ENCODE results near the gene ASPG.
"Not testable (repeated sequence)": the region's sequence is repeated elsewhere in the genome, so short reads cannot be mapped to it uniquely, and the experiment has no call there.

Gene ASPG

DNA sequence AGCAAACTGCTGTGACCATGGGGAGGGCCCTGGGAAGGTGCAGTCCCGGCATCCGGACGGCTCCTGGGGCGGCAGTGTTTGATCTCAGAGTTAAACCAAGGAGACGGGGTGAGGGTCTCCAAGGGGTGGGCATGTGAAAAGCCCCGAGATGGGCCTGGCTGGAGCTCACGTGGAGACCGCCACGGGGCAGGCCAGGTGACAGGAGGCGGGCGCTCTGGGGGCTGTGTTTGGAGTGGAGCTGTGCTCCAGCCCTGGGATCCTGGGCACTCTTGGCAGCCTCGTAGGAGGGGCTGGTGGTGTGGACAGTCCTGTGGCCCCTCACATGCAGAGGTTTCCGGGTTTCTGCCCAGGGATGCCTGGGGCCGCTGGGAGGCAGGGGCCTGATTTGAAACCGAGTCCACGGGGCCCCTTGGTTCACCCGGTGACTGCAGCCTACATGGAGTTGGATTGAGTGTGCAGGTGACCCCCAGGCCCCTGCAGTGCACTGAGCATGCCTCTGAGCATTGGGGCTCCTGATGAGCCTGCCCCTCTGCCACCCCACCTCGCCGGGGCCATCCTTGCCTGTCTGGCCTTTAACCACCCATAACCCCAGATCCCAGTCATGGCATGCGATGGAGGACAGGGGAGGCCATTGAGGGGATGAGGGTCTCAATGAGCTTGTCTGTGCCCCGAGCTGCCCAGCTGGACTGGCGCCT lies 61.3 kb downstream of the ASPG start:
- DNase-seq (ENCODE audit: low read depth in 2 of 2) = no peak

DNA sequence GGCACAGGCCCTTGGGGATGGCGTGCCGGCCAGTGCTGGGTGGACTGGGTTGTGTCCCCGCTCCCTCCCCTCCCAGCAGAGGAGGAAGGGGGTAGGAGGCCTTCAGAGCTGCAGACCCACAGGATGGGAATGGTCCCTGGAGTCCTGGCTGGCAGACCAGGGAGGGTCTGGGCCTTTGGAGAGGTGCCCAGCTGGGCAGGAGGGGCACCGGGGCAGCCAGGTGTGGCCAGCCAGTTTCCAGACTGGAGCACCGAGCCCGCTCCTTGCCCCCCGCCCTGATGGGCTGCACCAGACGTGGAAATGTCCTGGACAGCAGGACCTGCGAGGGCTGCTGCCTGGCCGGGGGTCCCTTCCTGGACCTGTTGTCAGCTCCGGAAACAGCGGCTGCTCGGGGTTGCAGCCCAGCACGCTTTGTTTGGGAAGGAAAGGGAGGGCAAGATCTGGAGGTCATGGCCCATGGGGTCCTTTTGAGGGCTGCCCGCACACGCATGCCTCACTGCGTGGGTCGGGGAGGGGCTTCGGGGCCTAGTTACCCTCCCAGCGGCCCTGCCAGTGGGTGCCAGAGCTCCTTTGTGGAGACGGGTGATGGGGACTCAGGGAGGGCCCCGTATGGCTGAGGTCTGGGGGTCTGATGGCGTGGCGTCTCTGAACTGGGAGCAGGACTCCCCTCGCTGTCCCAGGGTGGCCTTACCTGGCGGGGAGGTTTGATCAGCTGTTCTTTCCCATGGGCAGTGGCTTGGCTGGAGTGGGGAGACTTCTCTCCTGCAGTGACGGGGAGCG lies 62.0 kb downstream of the ASPG start:
- no peak for DNase-seq (ENCODE audit: low read depth in 2 of 2)

DNA sequence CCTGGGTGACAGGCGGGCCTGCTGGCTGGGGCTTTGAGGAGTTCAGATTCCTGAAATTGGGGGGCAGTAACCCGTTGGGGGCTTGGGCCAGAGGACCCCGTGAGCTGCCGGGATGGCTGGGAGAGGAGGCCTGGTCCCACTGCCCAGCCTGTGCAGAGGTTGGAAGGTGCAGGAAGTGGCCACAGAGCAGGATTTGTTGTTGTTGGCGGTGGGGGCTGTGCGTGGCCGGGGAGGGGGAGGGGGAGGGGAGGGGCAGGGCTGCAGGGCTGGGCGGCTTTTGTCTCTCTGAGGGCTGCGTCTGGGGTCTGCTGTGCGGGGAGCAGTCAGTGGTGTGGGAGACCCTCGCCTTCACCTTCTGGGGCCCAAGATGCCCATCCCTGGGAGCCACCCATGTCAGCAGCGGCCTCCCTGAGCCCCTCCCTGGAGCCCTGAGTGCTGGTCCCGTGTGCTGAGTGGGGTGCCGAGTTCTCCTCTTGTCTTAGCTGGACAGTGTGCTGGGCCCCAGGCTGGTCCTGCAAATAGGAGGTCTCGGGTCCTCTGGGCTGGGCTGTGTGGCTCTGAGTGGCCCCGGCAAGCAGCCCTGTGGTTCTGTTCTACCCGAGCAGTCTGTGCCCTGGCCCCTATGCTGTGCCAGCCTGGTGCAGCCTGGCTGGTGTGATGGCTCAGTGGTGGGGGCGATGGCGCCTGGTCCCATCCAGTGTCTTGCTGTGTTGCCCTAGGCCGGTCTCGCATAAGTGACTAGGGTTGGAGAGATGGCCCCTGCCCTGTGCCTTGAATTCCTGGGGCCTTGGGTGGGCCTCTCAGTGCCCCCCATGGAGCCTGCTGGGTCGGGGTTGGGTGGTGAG lies 63.2 kb downstream of the ASPG start:
- DNase-seq (ENCODE audit: low read depth in 2 of 2) = no peak

DNA sequence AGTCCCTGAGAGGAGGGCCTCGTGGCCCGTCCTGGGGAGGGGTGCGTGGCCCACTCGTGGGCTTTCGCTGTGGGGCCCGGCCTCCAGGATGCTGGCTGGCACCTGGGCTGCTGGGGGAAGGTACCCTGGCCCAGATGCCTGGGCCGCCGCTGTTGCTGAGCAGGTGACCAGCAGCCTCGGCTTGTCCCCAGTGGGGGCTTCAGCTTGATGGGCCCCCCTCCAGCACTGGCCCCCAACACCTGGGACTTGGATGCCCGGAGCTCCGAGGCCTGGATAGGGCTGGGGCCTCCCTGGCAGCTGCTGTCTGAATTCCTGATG lies 63.7 kb downstream of the ASPG start:
- DNase-seq (ENCODE audit: low read depth in 2 of 2) = no peak

DNA sequence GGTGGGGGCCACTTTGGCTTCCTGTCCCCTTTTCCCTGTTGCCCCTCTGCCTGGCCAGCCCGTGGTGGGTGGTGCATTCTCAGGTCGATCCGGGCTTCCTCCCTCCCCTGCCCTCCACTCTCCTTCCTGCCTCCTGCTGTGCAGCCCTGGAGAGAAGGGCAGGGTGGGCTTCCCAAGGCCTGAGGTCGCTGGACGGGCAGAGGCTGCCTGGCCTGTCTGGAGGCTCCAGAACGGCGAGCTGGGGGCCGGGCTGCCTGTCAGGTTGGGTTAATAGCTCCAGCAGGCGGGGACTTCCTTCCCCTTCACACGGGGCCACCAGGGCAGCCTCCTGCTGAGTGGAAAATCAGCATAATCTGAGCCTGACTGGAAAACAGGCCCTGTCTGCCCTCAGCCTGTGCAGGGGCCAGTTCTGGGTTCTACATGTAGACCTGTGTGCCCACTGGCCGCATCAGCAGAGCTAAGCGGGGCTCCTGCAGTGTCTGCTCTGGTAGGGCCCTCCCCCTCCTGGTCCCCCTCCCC lies 64.2 kb downstream of the ASPG start:
- no peak for DNase-seq (ENCODE audit: low read depth in 2 of 2)

DNA sequence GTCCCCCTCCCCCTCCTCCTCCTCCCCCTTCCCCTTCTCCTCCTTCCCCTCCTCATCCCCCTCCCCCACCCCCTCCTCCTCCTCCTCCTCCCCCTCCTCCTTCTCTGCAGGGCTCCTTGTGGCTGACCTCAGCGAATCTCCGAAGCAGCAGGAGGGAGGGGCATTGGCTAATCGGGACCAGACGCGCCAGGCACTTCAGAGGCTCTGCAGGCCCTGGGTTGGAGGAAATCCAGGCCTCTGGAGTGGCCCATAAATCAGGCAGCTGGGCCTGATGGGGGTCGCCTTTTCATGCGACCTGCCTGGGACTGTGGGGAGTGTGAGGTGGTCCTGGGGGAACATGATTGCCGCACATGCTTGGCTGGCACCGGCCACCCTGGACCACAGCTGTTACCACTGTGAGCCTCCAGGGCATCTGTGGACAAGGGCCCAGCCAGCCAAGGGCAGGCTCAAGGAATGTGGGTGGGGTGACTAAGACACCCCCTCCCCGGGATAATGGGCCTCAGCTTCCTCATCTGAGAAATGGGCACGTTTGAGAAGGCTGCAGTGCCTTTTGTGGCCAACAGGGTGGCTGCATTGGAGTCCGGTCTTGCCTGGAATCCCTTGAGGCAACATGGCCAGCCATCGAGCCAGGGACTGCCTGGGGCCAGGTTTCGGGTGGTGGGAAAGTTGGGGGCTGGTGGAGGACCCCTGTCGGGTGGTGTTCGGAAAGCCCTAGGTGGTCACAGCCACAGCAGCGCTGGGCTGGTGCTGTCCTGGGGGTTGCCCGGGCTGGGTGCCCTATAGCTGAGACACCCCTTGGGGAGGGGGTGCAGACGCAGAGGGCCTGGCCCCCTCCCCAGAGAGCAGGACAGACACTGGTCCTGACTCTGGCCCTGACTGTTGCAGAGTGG lies 64.9 kb downstream of the ASPG start:
- DNase-seq (ENCODE audit: low read depth in 2 of 2) = peak; percentile 83 to 84

DNA sequence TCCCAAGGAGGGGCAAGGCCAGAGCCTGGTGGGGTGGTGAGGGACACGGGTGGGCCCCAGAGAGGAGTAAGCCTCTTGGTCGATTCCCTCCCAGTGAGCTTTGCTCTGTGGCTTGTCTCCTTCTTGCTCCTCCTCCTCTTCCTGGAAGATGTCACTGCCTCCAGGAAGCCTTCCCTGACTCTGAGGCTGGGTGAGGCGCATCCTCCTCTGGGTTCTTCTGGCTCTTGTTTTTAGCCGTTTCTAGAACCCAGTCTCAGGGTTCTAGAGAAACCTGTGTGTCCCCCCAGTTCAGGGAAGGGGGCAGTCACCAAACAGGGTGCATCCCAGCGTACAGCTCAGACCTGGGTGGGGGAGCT lies 65.5 kb downstream of the ASPG start:
- no peak for DNase-seq (ENCODE audit: low read depth in 2 of 2)

DNA sequence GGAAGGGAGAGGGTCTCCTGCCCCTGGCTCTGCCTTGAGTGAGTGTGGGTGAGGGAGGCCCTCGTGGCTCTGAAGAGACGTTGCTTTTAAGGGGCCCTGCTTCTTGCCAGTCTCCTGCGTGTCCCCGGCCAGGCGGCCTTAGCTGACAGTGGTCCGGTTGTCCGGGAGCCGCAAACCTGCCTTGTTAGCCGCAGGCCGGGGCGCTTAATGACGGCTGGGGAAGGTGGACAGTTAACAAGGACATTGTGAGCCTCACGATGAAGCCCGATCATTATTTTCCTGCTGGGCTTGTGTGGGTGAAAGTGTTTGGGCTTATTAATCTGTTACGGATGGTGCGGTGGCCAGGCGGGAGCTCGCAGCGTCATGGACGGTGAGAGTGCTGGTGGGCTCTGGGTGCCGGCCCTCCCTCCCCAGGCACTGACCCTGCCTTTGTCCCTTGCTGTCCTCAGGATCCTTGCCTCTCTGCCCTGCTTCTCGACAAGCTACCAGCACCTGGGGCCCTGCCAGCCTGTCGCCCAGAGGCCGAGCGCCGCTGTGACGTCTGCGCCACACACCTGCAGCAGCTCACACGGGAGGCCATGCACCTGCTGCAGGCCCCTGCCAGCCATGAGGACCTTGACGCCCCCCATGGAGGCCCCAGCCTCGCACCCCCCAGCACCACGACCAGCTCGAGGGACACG lies 66.2 kb downstream of the ASPG start:
- DNase-seq (ENCODE audit: low read depth in 2 of 2) = no peak

DNA sequence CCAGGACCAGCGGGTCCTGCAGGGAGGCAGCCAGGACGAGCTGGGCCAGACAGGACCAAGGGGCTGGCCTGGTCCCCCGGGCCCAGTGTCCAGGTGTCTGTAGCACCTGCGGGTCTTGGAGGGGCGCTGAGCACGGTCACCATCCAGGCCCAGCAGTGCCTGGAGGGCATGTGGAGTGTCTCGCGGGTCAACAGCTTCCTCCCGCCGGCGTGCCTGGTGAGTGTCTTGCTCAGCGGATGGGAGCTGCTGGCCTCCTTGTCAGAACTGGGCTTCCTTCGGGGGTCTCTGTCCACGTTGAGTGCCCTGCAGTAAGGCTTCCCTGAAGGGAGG lies 66.7 kb downstream of the ASPG start:
- no peak for DNase-seq (ENCODE audit: low read depth in 2 of 2)

DNA sequence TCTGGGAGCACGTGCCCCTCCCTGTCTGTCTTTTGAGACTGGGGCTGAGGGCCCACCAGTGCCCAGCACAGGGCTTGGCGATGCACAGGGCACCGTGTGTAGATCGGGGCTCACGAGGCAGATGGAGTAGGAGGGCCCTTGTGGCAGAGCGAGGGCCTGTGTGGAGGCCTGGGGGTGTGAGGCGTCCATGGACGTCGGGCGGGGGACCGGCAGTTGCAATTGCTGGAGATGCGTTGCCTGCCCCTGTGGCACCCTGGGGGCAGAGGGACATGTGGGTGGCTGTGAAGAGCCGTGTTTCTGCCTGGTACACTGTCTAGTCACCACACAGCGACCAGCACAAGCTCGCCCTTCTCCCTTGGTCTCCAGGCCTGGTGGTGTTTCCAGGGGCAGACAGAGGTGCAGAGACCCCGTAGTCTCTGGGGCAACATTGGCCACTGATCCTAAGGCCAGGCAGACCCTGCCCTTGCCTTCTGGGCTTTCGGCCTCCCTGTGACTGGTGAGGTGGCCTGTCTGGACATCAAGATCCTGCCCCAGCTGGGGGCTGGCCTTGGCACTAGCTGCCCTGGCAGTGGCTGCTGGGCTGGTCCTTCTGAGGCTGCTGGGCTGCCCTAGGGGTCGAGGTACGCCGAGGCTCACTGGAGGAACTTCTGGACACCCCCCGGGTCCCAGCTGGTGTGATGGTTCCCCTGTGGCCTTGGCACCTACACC lies 67.3 kb downstream of the ASPG start:
- DNase-seq (ENCODE audit: low read depth in 2 of 2) = no peak

DNA sequence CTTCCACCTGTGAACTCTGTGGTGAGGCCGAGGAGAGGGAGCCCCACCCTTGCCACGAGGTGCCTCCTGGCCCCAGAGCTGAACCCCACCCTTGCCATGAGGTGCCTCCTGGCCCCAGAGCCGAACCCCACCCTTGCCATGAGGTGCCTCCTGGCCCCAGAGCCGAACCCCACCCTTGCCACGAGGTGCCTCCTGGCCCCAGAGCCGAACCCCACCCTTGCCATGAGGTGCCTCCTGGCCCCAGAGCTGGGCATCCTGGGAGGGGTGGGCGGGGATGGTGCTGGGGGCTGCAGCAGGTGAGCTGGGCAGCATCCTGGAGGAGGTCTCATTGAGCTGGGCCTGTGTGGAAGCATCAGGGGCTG lies 67.9 kb downstream of the ASPG start:
- DNase-seq (ENCODE audit: low read depth in 2 of 2) = not testable (repeated sequence)

DNA sequence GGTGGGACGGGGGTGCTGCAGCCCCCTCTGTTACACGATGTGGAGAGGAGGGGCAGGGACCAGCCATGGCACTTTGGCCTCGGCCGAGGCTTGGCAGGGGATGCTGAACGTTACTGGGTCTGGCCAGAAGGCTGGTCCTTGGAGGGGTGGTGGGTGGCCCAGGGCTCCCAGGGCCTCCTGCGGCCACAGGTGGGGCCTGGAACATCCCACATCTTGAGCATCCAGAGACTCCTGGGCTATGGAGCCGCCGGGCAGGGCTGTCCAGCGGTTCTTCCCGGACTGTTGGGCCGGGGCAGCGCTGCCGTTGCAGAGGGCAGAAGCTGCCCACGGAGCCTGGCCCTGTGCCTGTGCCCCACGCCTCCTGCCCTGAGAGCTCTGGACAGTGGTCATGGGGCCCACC lies 68.7 kb downstream of the ASPG start:
- no peak for DNase-seq (ENCODE audit: low read depth in 2 of 2)

DNA sequence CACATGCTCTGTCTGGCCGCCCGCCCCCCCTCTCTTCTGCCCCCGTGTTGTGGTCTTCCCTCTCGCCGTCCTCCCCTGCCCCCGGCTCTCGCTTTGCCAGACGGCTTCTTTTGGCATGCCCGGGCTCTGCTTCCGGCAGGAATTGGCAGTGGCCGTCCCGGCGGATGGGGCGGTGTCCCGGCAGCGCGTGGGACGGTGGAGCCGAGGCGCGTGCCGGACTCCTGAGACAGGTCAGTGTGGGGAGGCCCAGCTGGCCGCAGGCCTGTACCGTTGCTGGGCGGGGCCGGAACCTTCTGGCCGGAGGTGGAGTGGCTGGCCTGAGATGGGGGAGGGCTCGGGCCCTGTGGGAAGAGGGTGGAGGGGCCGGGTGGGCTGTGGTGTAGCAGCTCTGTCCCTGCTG lies 70.0 kb downstream of the ASPG start:
- no peak for DNase-seq (ENCODE audit: low read depth in 2 of 2)

DNA sequence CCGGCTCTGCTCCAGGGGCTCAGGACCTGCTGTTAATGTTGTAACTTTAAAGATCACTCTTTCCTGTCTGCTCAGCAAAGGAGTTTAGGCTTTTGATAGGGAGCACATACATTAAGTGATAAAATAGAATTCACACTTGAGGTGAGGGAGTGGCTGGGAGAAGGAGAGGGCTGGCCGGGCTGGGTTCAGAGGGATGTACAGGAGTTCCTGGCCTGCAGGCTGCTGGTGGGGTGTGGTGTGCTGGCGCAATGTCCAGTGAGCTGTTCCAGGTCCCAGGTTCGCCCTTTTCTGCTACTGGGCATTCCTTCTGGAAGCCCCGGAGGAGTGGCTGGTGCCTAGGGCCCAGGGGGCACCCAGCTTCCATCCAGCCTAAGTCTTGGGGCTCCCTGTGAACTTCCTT lies 70.6 kb downstream of the ASPG start:
- no peak for DNase-seq (ENCODE audit: low read depth in 2 of 2)

DNA sequence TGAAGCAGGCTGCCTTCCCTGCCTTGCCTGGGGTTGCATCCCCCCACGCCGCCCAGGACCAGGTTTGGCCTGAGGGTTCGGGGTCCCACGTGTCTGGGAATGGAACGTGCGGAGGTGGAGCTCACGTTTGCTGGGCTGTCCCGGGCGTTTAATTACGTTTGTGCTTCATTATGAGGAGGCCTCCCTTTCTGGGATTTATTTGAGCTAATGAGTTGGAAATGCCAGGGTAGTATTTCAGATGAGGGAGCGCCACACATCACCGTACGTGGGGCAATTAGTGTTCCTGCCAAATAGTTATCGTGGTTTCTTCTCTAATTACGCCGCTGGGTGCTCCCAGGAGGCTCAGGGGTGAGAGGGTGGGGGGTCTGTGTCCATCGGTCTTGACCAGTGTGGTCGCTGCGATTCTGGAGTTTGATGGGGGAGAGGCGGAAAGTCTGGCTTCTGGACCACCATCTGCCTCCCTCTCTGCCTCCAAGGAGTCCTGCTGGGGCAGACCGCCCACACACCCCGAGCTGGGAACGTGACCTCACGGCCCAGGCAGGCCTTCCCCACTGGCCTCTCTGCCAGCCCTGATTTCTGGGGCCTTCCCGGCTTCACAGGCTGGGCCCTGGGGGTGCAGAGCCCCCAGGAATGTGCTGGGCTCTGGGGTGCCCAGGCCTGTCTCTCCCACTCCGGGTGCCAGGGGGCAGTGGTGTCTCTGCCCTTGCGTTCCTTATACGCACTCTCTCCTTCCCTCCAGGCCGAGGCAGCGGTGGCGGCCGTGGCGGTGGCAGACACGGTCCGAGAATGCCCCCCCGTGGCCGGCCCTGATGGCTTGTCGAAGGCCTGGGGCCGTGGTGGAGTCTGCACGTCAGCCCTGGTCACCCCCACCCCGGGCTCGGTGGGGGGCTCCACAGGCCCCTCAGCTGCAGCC lies 71.8 kb downstream of the ASPG start:
- DNase-seq (ENCODE audit: low read depth in 2 of 2) = no peak

DNA sequence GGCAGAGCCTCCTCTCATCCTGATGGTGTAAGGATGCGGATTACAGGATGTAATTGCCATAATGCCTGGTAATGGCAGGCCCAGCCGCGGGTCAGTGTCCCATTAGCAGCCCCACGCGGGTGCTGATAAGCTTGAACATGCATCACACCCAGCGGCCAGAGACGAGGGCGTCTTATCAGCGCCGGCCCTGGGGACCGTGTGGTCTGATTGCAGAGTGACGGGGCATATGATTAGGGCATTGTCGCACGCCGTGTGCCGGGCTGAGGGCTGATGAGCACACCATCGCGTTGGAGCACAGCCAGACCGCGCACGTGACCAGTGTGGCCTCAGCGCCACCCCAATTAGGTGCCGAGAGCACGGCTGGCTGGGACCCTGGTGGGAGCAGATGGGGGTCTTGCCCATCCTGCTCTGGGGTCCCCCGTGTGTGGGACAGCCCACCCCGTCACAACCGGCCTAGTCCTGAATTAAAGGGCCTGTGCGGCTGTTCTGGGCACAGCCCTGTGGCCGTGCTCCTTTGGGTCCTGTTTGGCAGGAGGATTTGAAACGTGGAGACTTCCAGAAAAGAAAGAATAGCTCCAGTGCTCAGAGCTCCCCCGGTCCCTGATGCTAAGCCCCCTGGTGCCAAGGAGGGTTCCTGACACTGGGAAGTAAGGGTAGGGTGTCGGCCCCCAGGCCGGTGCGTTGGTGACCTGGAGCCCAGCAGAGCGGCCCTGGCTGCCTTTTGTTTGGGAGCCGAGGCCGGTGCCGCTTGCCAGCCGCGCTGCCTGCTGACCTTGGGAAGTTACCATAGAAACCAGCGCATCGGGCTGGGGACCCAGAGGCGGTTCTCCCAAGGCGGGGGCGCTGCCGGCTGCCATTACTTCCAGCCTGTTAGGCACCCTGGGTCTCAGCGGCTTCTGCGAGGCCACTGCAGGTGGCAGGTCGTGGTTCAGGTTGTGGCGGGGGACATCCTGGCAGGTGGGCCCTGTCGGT lies 73.6 kb downstream of the ASPG start:
- DNase-seq (ENCODE audit: low read depth in 2 of 2) = no peak

DNA sequence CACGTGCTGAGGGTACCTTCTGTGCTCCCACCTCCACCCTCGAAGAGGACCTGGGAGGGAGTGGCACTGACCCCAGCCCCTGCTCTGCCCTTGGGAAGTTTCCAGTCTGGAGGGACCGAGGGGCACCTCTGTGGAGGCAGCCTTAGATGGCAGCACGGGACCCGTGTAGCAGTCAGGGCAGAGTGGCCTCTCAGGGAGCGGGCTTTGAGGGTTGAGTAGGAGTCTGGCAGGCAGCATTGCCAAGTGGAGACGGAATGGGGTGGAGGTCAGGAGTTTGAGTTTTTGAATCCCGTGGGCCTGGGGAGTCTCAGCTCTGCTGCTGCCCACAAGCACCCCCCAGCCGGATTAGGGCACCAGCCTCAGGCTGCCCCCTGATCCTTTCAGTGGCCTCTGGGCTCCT lies 74.5 kb downstream of the ASPG start:
- DNase-seq (ENCODE audit: low read depth in 2 of 2) = no peak

DNA sequence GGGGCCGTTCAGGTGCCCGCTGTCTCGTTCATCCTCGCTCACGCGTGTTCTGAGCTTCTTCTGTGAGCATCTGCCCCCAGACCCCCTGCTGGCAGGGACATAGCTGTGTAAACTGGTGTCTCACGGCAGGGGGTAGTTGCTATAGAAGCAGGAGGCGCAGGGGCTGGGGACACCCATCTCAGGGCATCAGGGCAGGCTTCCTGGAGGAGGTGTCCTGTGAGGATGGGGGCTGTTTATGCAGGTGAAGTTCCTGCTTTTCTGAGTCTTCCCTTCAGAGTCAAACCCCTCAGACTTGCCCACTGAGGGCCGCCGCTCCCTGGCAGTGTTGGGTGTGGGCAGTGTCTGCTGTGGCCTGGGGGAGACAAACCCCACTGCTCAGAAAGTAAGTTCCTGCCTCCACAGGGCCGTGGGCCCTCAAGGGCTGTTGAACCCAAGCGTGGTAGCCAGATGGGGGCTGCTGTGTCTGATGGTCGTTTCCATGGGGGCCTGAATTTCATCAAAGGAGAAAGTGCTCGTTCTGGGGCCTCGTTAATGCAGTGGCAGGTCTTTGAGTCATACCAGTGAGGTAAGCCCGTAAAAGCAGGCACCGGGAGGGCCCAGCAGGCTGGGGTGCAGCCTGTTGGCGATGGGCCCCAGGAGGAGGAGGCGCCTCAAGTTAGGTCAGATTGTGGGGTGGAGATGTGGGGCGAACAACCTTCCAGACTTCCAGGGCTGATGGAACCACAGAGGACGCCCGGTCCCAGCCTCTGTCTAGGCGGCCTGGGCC lies 76.3 kb downstream of the ASPG start:
- no peak for DNase-seq (ENCODE audit: low read depth in 2 of 2)
